ENCODE results near the gene DNM3.
A peak's percentile ranks its signal among the peaks of the same experiment; 100 is the strongest.
"Not testable (repeated sequence)": the region's sequence is repeated elsewhere in the genome, so short reads cannot be mapped to it uniquely, and the experiment has no call there.

DNM3 gene

GRCh38 chr1:172277275-172277674 lies 436.0 kb downstream of the DNM3 start:
- no peak for DNase-seq (ENCODE audit: low read depth)

GRCh38 chr1:172277989-172278388 lies 436.7 kb downstream of the DNM3 start:
- DNase-seq (ENCODE audit: low read depth) = no peak

- peak; percentile 38 for DNase-seq (ENCODE audit: low read depth)
These were observed 437.2 kb downstream of the DNM3 start for GRCh38 chr1:172278478-172278877.

- peak; percentile 5 for DNase-seq (ENCODE audit: low read depth)
These were observed 438.8 kb downstream of the DNM3 start for GRCh38 chr1:172279939-172280636.

GRCh38 chr1:172283766-172284165 lies 442.5 kb downstream of the DNM3 start:
- DNase-seq (ENCODE audit: low read depth) = no peak

GRCh38 chr1:172286629-172287076 lies 445.4 kb downstream of the DNM3 start:
- peak; percentile 67 for DNase-seq (ENCODE audit: low read depth)

GRCh38 chr1:172287208-172287607 lies 445.9 kb downstream of the DNM3 start:
- DNase-seq (ENCODE audit: low read depth) = peak; percentile 49

- DNase-seq (ENCODE audit: low read depth) = no peak
These were observed 447.3 kb downstream of the DNM3 start for GRCh38 chr1:172288581-172288980.

- DNase-seq (ENCODE audit: low read depth) = no peak
These were observed 448.1 kb downstream of the DNM3 start for GRCh38 chr1:172289448-172289847.

GRCh38 chr1:172292840-172293239 lies 451.5 kb downstream of the DNM3 start:
- DNase-seq (ENCODE audit: low read depth) = no peak

GRCh38 chr1:172293429-172293828 lies 452.1 kb downstream of the DNM3 start:
- no peak for DNase-seq (ENCODE audit: low read depth)

- DNase-seq (ENCODE audit: low read depth) = no peak
These were observed 456.8 kb downstream of the DNM3 start for GRCh38 chr1:172298141-172298540.

- DNase-seq (ENCODE audit: low read depth) = no peak
These were observed 457.6 kb downstream of the DNM3 start for GRCh38 chr1:172298911-172299310.

GRCh38 chr1:172299515-172299914 lies 458.2 kb downstream of the DNM3 start:
- no peak for DNase-seq (ENCODE audit: low read depth)

- DNase-seq (ENCODE audit: low read depth) = not testable (repeated sequence)
These were observed 466.2 kb downstream of the DNM3 start for GRCh38 chr1:172307508-172307907.

- no peak for DNase-seq (ENCODE audit: low read depth)
These were observed 466.8 kb downstream of the DNM3 start for GRCh38 chr1:172308142-172308541.

GRCh38 chr1:172308577-172308976 lies 467.3 kb downstream of the DNM3 start:
- DNase-seq (ENCODE audit: low read depth) = no peak

GRCh38 chr1:172320733-172321132 lies 479.4 kb downstream of the DNM3 start:
- peak; percentile 69 for DNase-seq (ENCODE audit: low read depth)

- DNase-seq (ENCODE audit: low read depth) = peak; percentile 22
These were observed 480.2 kb downstream of the DNM3 start for GRCh38 chr1:172321451-172321850.

GRCh38 chr1:172322219-172323061 lies 481.1 kb downstream of the DNM3 start:
- DNase-seq (ENCODE audit: low read depth) = peak; percentile 89

- no peak for DNase-seq (ENCODE audit: low read depth)
These were observed 482.4 kb downstream of the DNM3 start for GRCh38 chr1:172323686-172324085.

- DNase-seq (ENCODE audit: low read depth) = no peak
These were observed 482.8 kb downstream of the DNM3 start for GRCh38 chr1:172324086-172324485.

GRCh38 chr1:172324761-172325160 lies 483.5 kb downstream of the DNM3 start:
- no peak for DNase-seq (ENCODE audit: low read depth)
